Lower lobe of right lung (tissue), 2 donors: ENCODE results near the gene BPIFB2. TPM values are rescaled to one million over a fixed set of nuclear protein-coding genes. Genes with fewer than 3 reads are reported as not detected.

Experiments
- ATAC-seq, 2 donors: fragments of 200-7000 bp; cut with Tn5 transposase; one replicate each; pipeline ENCODE4 v1.9.1; 2020 to 2022; ENCODE audit warnings: mild to moderate bottlenecking in 2 of 2, moderate library complexity in 2 of 2
- DNase-seq: peaks from one replicate; pipeline ENCODE4 v3.0.0-alpha.2; 2020
- H3K27ac ChIP-seq: fragments of 200-600 bp; one replicate; pipeline ENCODE4 v1.8.0; 2022
- H3K27me3 ChIP-seq: fragments of 200-600 bp; one replicate; pipeline ENCODE4 v1.8.0; 2022; ENCODE audit warnings: low read depth
- H3K36me3 ChIP-seq: fragments of 200-600 bp; one replicate; pipeline ENCODE4 v1.8.0; 2022; ENCODE audit warnings: mild to moderate bottlenecking
- H3K4me1 ChIP-seq: fragments of 200-600 bp; one replicate; pipeline ENCODE4 v1.8.0; 2022
- H3K4me3 ChIP-seq: fragments of 200-600 bp; one replicate; pipeline ENCODE4 v1.8.0; 2022; ENCODE audit warnings: mild to moderate bottlenecking
- H3K9me3 ChIP-seq: fragments of 200-600 bp; one replicate; pipeline ENCODE4 v1.8.0; 2022
- CTCF ChIP-seq: fragments of 200-600 bp; IDR thresholded peaks from one replicate; pipeline ENCODE4 v1.8.0; 2022; ENCODE audit warnings: antibody characterized with exemption, mild to moderate bottlenecking
- intact Hi-C: fragments of 100-400 bp; cut with DNase I; formaldehyde crosslinking; loops from one replicate; pipeline ENCODE4 v1.11.0; 2022
- total RNA-seq: library from RNA; stranded (reverse); fragmentation: NEBNext Ultra II Directional; extraction: Animal tissue kit (Norgen Biotek cat#: 25700); gene quantifications from one replicate; pipeline ENCODE4 v1.2.1, GENCODE V29; 2021
- donor health status: DM: no; HTN: yes; CAD: no; lungs with severe emphysema.

The BPIFB2 gene
- total RNA-seq, 1 donor from 2014 or later = 0.21 TPM

- Histone ChIP-seq H3K36me3 (no peaks in the 10 kb centered on the region), H3K27ac (no peak overlapping the region), H3K4me3 (no peak overlapping the region), H3K9me3 (no peaks in the 10 kb centered on the region), H3K4me1 (no peaks in the 10 kb centered on the region), H3K27me3 (no peaks in the 10 kb centered on the region)
- ATAC-seq = no peak
- intact Hi-C loops = no loop called here
- TF ChIP-seq CTCF = no peak
- no peak for DNase-seq
Measured at GRCh38 chr20:33010674-33011449, 3.4 kb downstream of the BPIFB2 start.

- no peaks in the 10 kb centered on the region for H3K9me3 ChIP-seq
- no peaks in the 10 kb centered on the region for H3K4me1 ChIP-seq
- DNase-seq (no peak), ATAC-seq (no peak)
- no peaks in the 10 kb centered on the region for H3K36me3 ChIP-seq
- H3K4me3 ChIP-seq = no peak overlapping the region
- intact Hi-C loops = no loop called here
- no peak for TF ChIP-seq CTCF
- no peak overlapping the region for H3K27ac ChIP-seq
- no peaks in the 10 kb centered on the region for H3K27me3 ChIP-seq
Measured at GRCh38 chr20:33012327-33013189, 5.1 kb downstream of the BPIFB2 start.

- H3K36me3 ChIP-seq = no peaks in the 10 kb centered on the region
- DNase-seq (no peak), ATAC-seq (no peak)
- no peak overlapping the region for H3K27ac ChIP-seq
- no peak for TF ChIP-seq CTCF
- H3K4me3 ChIP-seq = no peak overlapping the region
- H3K9me3 ChIP-seq = no peaks in the 10 kb centered on the region
- intact Hi-C loops = no loop called here
- H3K4me1 ChIP-seq = no peaks in the 10 kb centered on the region
- H3K27me3 ChIP-seq = no peaks in the 10 kb centered on the region
Measured at GRCh38 chr20:33013701-33014326, 6.3 kb downstream of the BPIFB2 start.

- no peak for TF ChIP-seq CTCF
- ATAC-seq (no peak), DNase-seq (no peak)
- Histone ChIP-seq H3K27me3 (no peaks in the 10 kb centered on the region), H3K27ac (no peak overlapping the region), H3K4me3 (no peak overlapping the region), H3K4me1 (no peaks in the 10 kb centered on the region), H3K36me3 (no peaks in the 10 kb centered on the region), H3K9me3 (no peaks in the 10 kb centered on the region)
- intact Hi-C loops = no loop called here
Measured at GRCh38 chr20:33014336-33015113, 7.0 kb downstream of the BPIFB2 start.

- intact Hi-C loops = no loop called here
- no peak overlapping the region for H3K27ac ChIP-seq
- ATAC-seq = no peak
- no peaks in the 10 kb centered on the region for H3K36me3 ChIP-seq
- no peaks in the 10 kb centered on the region for H3K27me3 ChIP-seq
- no peak overlapping the region for H3K4me3 ChIP-seq
- no peak for DNase-seq
- TF ChIP-seq CTCF = no peak
- H3K9me3 ChIP-seq = no peaks in the 10 kb centered on the region
- no peaks in the 10 kb centered on the region for H3K4me1 ChIP-seq
Measured at GRCh38 chr20:33015114-33015484, 7.6 kb downstream of the BPIFB2 start.
